C4-2B (cell line): ENCODE measurements around the gene ARID5B.
A peak's percentile ranks its signal among the peaks of the same experiment; 100 is the strongest.

Source experiments
- H3K27ac ChIP-seq: fragments of 450-650 bp; 2 replicates; pipeline ENCODE4 v1.5.1; 2017
- ZFX ChIP-seq: fragments of 450-650 bp; IDR thresholded peaks from 2 replicates; pipeline ENCODE4 v1.6.1; 2017
- TF ChIP-seq, protein P1 (sequence below): fragments of 450-650 bp; conservative IDR thresholded peaks from 2 replicates; pipeline ENCODE4 v1.5.1; 2017; ENCODE audit warnings: mild to moderate bottlenecking

The ARID5B gene

DNA sequence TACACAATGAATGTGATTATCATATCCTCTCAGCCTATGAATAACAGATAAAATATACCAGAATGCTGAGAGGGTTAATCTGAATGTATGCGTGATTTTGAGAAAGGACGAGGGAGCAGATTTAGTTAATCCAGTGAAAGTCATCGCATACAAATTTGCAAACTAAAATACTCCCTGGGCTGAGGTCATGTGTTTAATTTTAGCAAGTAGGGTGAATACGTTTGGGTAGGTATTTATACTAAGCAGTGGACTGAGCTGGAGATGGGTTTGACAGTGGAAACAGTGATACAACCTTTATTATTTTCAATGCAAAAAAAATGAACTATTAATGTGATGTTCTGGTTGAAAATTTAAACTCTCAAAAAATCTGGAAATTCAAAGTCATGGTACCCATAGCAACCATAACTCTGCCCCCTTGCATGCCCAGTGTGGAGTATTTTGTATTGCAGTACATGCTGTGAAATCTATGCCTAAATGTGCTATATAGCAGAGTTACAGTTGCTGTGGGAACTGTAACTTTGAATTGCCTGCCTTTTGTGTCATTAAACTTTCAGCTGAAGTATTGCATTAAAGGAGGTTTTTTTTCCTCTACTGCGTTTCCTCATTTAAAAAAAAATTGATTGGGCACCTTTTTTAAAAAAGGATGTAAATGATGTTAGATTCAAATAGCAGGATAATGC, 9.5 kb upstream of the ARID5B start:
- TF ChIP-seq ZFX = no peak
- TF ChIP-seq, protein P1, sequence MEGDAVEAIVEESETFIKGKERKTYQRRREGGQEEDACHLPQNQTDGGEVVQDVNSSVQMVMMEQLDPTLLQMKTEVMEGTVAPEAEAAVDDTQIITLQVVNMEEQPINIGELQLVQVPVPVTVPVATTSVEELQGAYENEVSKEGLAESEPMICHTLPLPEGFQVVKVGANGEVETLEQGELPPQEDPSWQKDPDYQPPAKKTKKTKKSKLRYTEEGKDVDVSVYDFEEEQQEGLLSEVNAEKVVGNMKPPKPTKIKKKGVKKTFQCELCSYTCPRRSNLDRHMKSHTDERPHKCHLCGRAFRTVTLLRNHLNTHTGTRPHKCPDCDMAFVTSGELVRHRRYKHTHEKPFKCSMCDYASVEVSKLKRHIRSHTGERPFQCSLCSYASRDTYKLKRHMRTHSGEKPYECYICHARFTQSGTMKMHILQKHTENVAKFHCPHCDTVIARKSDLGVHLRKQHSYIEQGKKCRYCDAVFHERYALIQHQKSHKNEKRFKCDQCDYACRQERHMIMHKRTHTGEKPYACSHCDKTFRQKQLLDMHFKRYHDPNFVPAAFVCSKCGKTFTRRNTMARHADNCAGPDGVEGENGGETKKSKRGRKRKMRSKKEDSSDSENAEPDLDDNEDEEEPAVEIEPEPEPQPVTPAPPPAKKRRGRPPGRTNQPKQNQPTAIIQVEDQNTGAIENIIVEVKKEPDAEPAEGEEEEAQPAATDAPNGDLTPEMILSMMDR = no peak
- H3K27ac ChIP-seq = no peak overlapping the region

- TF ChIP-seq, protein P1 = no peak
- TF ChIP-seq ZFX = no peak
- H3K27ac ChIP-seq = no peak overlapping the region
Measured at GRCh38 chr10:61892961-61893360, 8.5 kb upstream of the ARID5B start.

DNA sequence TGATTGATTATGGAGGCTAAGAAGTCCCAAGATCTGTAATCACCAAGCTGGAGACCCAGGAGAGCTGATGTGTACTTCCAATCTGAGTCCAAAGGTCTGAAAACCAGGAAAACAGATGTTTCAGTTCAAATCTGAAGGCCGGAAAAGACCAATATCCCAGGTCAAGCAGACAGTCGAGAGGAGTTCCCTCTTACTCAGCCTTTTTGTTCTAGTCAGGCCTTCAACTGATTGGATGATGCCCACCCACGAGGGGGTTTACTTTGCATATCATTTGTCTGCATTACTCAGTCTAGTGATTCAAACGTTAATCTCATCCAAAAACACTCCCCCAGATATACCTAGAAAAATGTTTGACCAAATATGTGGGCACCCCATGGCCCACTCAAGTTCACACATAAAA, 7.4 kb upstream of the ARID5B start:
- no peak overlapping the region for H3K27ac ChIP-seq
- no peak for TF ChIP-seq ZFX
- TF ChIP-seq, protein P1 = no peak

- H3K27ac ChIP-seq = no peak overlapping the region
- TF ChIP-seq, protein P1 = no peak
- no peak for TF ChIP-seq ZFX
Measured at GRCh38 chr10:61895898-61896600, 5.5 kb upstream of the ARID5B start.

DNA sequence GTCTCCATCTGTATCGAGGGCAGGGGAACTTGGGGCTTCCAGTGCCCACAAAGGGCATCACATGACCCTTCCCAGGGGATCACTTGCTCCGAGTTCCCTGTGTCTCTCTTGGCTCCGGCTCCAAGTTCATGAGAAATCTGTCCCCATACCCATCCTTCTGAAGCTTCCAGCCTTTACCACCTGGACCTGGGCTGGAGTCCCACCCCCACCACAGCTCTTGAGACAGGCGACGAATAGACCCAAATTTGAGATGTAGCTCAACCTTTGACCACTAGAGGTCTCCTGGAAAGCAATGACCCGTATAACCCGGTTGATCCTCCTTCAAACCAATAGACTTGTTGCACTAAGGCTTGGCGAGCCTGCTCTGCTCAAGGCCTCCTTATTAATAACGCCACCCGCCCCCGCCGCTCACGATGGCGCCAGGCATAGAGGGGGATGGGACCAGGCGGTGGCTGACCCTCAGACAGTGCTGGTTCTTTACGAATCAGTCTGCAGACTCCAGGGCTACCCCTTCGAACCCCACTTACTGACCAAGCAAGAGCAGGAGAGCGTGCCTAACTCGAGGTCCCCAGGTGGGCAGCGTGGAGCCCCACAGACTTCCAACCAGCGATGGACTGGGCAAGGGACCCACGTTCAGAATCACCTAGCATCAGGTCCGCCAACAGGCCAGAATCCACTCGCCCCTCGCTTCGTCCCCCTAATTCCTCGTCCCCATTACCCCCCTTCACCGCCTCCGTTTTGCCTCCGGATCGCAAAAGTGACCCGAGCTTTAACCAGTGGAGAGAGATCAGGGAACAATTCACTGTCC, 4.4 kb upstream of the ARID5B start:
- TF ChIP-seq ZFX = no peak
- TF ChIP-seq, protein P1 = peak; percentile 86
- H3K27ac ChIP-seq = peak overlapping the region; percentile 29

- TF ChIP-seq, protein P1 = no peak
- no peak for TF ChIP-seq ZFX
- H3K27ac ChIP-seq = peak overlapping the region; percentile 29
Measured at GRCh38 chr10:61897671-61898434, 3.6 kb upstream of the ARID5B start.
